Peyer's patch (tissue), 4 donors: ENCODE results near the gene KCNK4. TPM values are rescaled to one million over a fixed set of nuclear protein-coding genes. Genes with fewer than 3 reads are reported as not detected.

Experiments used
- DNase-seq, 3 donors: peaks; one replicate each; pipeline ENCODE4 v3.0.0-alpha.2; 2017 to 2019
- H3K27ac ChIP-seq, 4 donors: fragments of 200-600 bp; sonication (generic); one replicate each; pipeline ENCODE4 v1.5.1; 2016 to 2019
- H3K27me3 ChIP-seq, 2 donors: fragments of 200-600 bp; sonication (generic); one replicate each; pipeline ENCODE4 v1.5.1; 2019
- H3K36me3 ChIP-seq, 3 donors: fragments of 200-600 bp; sonication (generic); one replicate each; pipeline ENCODE4 v1.5.1; 2016 to 2019
- H3K4me1 ChIP-seq, 4 donors: fragments of 200-600 bp; sonication (generic); one replicate each; pipeline ENCODE4 v1.5.1; 2016 to 2019
- H3K4me3 ChIP-seq, 4 donors: fragments of 200-600 bp; sonication (generic); 1 replicate in 3 of 4; 2 replicates in 1 of 4; pipeline ENCODE4 v1.5.1; 2016 to 2019; ENCODE audit warnings: mild to moderate bottlenecking in 1 of 4
- H3K9me3 ChIP-seq, 4 donors: fragments of 200-600 bp; sonication (generic); one replicate each; pipeline ENCODE4 v1.5.1; 2016 to 2019; ENCODE audit warnings: mild to moderate bottlenecking in 1 of 4
- POLR2A ChIP-seq, 2 donors: fragments of 450-650 bp; IDR thresholded peaks; one replicate each; pipeline ENCODE4 v1.5.1; 2017; ENCODE audit warnings: antibody characterized with exemption in 2 of 2, mild to moderate bottlenecking in 2 of 2, moderate library complexity in 2 of 2
- total RNA-seq, 4 donors: library from RNA; depleted of rRNA; stranded (reverse); fragments of >200 nt; gene quantifications; one replicate each; pipeline ENCODE4 v1.1.0, GENCODE V29; 2016
- TF ChIP-seq, protein P1 (sequence below), 6 experiments: fragments of 450-650 bp in 4 of 6; fragments of 200-600 bp in 2 of 6; sonication (generic) in 1 of 6; IDR thresholded peaks; one replicate each; pipeline ENCODE4 v1.5.1; 2017 to 2019; ENCODE audit warnings: antibody characterized with exemption in 6 of 6, mild to moderate bottlenecking in 3 of 6, moderate library complexity in 1 of 6

Gene KCNK4
- total RNA-seq, 4 donors from 2014 or later: not detected

DNA sequence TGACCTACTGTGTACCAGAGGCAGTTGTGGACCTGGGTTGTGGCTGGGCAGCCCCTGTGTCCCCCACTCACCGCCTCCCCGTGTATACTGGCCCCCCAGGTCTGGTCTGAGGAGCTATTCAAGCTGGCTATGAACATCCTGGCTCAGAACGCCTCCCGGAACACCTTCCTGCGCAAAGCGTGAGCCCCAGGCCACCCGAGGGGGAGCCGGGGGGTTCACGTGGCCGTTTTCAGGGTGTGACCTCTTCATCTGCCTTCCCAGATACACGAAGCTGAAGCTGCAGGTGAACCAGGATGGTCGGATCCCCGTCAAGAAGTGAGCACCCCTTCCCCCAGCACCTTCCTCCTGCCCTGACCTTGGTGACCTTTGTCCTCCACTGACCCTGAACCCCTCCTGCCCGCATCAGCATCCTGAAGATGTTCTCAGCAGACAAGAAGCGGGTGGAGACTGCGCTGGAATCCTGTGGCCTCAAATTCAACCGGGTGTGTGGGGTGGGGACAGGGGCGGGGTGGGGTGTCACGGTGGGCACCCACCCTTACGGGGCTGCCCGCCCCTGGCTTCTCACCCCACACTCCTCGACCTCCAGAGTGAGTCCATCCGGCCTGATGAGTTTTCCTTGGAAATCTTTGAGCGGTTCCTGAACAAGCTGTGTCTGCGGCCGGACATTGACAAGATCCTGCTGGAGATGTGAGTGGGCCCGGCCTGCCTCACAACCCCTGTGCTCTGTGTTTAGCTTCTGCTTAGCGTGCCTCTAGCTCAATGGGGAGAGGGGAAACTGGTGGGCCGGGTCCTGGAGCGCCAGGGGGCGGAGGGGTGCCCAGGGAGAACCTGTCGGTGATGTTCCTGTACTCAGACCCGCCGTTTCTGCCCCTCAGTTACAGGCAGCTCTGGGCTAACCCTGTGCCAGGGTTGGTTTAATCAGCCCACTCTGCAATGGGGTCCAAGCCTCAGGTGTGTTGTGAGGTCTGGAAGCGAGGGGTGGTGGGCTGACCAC is 35.7 kb upstream of the KCNK4 start:
- H3K4me1 ChIP-seq: peaks cover 0 to 47% (median 13%) of the 10 kb centered on the region in 4 donors
- DNase-seq: no peak
- H3K9me3 ChIP-seq: no peaks in the 10 kb centered on the region
- TF ChIP-seq, protein P1, sequence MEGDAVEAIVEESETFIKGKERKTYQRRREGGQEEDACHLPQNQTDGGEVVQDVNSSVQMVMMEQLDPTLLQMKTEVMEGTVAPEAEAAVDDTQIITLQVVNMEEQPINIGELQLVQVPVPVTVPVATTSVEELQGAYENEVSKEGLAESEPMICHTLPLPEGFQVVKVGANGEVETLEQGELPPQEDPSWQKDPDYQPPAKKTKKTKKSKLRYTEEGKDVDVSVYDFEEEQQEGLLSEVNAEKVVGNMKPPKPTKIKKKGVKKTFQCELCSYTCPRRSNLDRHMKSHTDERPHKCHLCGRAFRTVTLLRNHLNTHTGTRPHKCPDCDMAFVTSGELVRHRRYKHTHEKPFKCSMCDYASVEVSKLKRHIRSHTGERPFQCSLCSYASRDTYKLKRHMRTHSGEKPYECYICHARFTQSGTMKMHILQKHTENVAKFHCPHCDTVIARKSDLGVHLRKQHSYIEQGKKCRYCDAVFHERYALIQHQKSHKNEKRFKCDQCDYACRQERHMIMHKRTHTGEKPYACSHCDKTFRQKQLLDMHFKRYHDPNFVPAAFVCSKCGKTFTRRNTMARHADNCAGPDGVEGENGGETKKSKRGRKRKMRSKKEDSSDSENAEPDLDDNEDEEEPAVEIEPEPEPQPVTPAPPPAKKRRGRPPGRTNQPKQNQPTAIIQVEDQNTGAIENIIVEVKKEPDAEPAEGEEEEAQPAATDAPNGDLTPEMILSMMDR (IDR thresholded peaks at IDR 0.05): no peak
- no peak for TF ChIP-seq POLR2A (IDR thresholded peaks at IDR 0.05)
- peaks cover 0 to 65% (median 0%) of the 10 kb centered on the region in 3 donors for H3K36me3 ChIP-seq
- H3K4me3 ChIP-seq: no peak overlapping the region
- no peak overlapping the region for H3K27ac ChIP-seq
- no peaks in the 10 kb centered on the region for H3K27me3 ChIP-seq

DNA sequence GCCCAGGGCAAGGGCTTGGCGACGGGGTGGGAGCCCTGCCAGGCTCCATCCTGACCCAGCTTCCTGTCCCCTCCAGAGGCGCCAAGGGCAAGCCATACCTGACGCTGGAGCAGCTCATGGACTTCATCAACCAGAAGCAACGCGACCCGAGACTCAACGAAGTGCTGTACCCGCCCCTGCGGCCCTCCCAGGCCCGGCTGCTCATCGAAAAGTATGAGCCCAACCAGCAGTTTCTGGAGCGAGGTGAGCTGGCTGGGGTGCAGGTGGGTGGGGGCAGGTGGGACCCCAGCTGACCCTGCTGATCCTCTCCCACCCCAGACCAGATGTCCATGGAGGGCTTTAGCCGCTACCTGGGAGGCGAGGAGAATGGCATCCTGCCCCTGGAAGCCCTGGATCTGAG is 34.8 kb upstream of the KCNK4 start:
- no peak overlapping the region for H3K27ac ChIP-seq
- H3K9me3 ChIP-seq: no peaks in the 10 kb centered on the region
- TF ChIP-seq, protein P1 (IDR thresholded peaks at IDR 0.05): no peak
- no peak for TF ChIP-seq POLR2A (IDR thresholded peaks at IDR 0.05)
- no peaks in the 10 kb centered on the region for H3K27me3 ChIP-seq
- H3K4me3 ChIP-seq: no peak overlapping the region
- peaks cover 0 to 40% (median 10%) of the 10 kb centered on the region in 4 donors for H3K4me1 ChIP-seq
- DNase-seq: no peak
- peaks cover 0 to 70% (median 0%) of the 10 kb centered on the region in 3 donors for H3K36me3 ChIP-seq

DNA sequence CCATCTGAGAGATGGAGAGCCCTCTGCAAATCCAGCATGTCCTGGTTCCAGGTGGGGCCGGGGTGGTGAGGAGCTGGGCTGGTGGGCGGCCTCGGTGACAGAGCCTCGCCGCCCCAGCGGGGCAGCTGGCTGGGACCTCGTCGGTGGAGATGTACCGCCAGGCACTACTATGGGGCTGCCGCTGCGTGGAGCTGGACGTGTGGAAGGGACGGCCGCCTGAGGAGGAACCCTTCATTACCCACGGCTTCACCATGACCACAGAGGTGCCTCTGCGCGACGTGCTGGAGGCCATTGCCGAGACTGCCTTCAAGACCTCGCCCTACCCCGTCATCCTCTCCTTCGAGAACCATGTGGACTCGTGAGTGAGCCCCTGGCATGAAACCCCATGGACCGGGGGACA is 32.7 kb upstream of the KCNK4 start:
- Histone ChIP-seq H3K27ac (no peak overlapping the region), H3K36me3 (peaks cover 0 to 91% (median 0%) of the 10 kb centered on the region in 3 donors), H3K27me3 (no peaks in the 10 kb centered on the region), H3K4me3 (no peak overlapping the region), H3K9me3 (no peaks in the 10 kb centered on the region), H3K4me1 (peaks cover 0 to 35% (median 2%) of the 10 kb centered on the region in 4 donors)
- TF ChIP-seq, protein P1 (IDR thresholded peaks at IDR 0.05): no peak
- TF ChIP-seq POLR2A (IDR thresholded peaks at IDR 0.05): no peak
- DNase-seq: no peak

DNA sequence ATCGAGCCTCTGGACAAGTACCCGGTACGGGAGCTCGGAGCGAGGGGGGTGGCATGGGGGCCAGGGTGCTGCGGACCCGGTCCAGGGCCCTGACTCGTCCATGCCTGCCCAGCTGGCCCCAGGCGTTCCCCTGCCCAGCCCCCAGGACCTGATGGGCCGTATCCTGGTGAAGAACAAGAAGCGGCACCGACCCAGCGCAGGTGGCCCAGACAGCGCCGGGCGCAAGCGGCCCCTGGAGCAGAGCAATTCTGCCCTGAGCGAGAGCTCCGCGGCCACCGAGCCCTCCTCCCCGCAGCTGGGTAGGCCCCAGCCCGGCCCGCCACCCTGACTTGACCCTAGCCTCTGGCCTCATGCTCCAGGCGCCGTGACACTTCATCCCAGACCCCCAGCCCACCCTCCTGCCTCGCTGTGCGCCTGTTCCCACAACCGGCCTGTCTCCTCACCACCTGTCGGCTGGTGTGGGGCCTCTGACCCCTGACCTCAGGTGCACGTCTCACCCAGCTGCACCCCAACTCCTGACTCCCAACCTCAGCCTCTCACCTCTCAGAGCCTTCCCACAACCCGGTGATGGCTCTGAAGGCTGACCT is 32.1 kb upstream of the KCNK4 start:
- H3K9me3 ChIP-seq: no peaks in the 10 kb centered on the region
- no peak overlapping the region for H3K27ac ChIP-seq
- peaks cover 0 to 96% (median 0%) of the 10 kb centered on the region in 3 donors for H3K36me3 ChIP-seq
- no peak overlapping the region for H3K4me3 ChIP-seq
- H3K4me1 ChIP-seq: peaks cover 0 to 35% (median 0%) of the 10 kb centered on the region in 4 donors
- TF ChIP-seq, protein P1 (IDR thresholded peaks at IDR 0.05): no peak
- TF ChIP-seq POLR2A (IDR thresholded peaks at IDR 0.05): no peak
- no peak for DNase-seq
- no peaks in the 10 kb centered on the region for H3K27me3 ChIP-seq

DNA sequence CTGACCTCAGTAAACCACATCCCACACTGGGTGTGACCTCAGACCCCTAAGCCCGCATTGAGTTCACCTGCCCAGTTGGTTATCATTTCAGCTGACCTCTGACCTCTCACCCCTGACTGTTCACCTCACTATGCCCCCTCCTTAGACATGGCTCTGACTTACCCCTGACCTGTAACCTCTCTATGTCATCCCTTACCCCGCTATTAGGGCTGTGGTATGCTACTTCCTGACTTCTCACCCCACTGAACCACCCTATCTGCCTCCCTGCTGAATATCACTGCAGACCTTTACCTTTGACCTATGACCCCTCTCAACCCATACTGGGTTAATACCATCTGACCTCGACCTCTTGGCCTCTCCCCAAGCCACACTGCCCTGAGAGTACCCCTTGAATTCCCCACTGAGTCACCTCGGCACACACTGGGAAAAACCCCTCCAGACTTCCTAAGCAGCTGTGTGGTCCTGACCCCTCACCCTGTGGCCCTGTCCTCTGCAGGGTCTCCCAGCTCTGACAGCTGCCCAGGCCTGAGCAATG is 31.5 kb upstream of the KCNK4 start:
- H3K36me3 ChIP-seq: peaks cover 0 to 96% (median 0%) of the 10 kb centered on the region in 3 donors

More for the DNA sequence above, 31.5 kb upstream of the KCNK4 start:
- Histone ChIP-seq H3K9me3 (no peaks in the 10 kb centered on the region), H3K4me1 (peaks cover 0 to 34% (median 0%) of the 10 kb centered on the region in 4 donors), H3K4me3 (no peak overlapping the region), H3K27me3 (no peaks in the 10 kb centered on the region), H3K27ac (no peak overlapping the region)
- TF ChIP-seq POLR2A (IDR thresholded peaks at IDR 0.05): no peak
- TF ChIP-seq, protein P1 (IDR thresholded peaks at IDR 0.05): no peak
- no peak for DNase-seq
